ENCODE measurements around the gene KRT222.

Gene KRT222

GRCh38 chr17:40664582-40665333, at the start of gene KRT222:
KRT222 (minus strand) TSS chr17:40665177; CDS start chr17:40665099, 78 bp downstream.
- DNase-seq, result no peak

- DNase-seq, result no peak
Measured at GRCh38 chr17:40714473-40714872, 49.5 kb upstream of the KRT222 start.

GRCh38 chr17:40707745-40708144, 42.8 kb upstream of the KRT222 start:
- no peak for DNase-seq

- no peak for DNase-seq
Measured at GRCh38 chr17:40705584-40705983, 40.6 kb upstream of the KRT222 start.

GRCh38 chr17:40703652-40704051, 38.7 kb upstream of the KRT222 start, which contains the start of gene KRT24:
KRT24 (minus strand) TSS chr17:40703752; CDS start chr17:40703693, 59 bp downstream.
- no peak for DNase-seq

- no peak for DNase-seq
Measured at GRCh38 chr17:40702271-40702670, 37.3 kb upstream of the KRT222 start.

GRCh38 chr17:40699853-40700252, 34.9 kb upstream of the KRT222 start:
- DNase-seq, result no peak

- DNase-seq, result no peak
Measured at GRCh38 chr17:40699371-40699770, 34.4 kb upstream of the KRT222 start.

- DNase-seq, result no peak
Measured at GRCh38 chr17:40697297-40697696, 32.3 kb upstream of the KRT222 start.

GRCh38 chr17:40696651-40697072, 31.7 kb upstream of the KRT222 start:
- DNase-seq, result no peak

GRCh38 chr17:40695874-40696472, 31.0 kb upstream of the KRT222 start:
- DNase-seq, result no peak

GRCh38 chr17:40694584-40694983, 29.6 kb upstream of the KRT222 start:
- DNase-seq, result no peak

GRCh38 chr17:40687106-40687505, 22.1 kb upstream of the KRT222 start:
- no peak for DNase-seq

- no peak for DNase-seq
Measured at GRCh38 chr17:40686192-40686591, 21.2 kb upstream of the KRT222 start.

- DNase-seq, result no peak
Measured at GRCh38 chr17:40680998-40681397, 16.0 kb upstream of the KRT222 start.

GRCh38 chr17:40679523-40679907, 14.5 kb upstream of the KRT222 start:
- DNase-seq, result no peak

- no peak for DNase-seq
Measured at GRCh38 chr17:40678902-40679522, 14.0 kb upstream of the KRT222 start.

- no peak for DNase-seq
Measured at GRCh38 chr17:40675905-40676304, 10.9 kb upstream of the KRT222 start.

- no peak for DNase-seq
Measured at GRCh38 chr17:40672654-40673053, 7.7 kb upstream of the KRT222 start.

GRCh38 chr17:40671282-40671681, 6.3 kb upstream of the KRT222 start:
- DNase-seq, result no peak

- no peak for DNase-seq
Measured at GRCh38 chr17:40666331-40666730, 1.4 kb upstream of the KRT222 start.

- DNase-seq, result no peak
Measured at GRCh38 chr17:40663252-40663651, 1.7 kb downstream of the KRT222 start.

GRCh38 chr17:40659911-40660310, 5.1 kb downstream of the KRT222 start:
- DNase-seq, result no peak

GRCh38 chr17:40658396-40658795, 6.6 kb downstream of the KRT222 start:
- no peak for DNase-seq

All from stimulated activated CD8-positive, alpha-beta memory T cell treated with anti-CD3 and anti-CD28 coated beads, Interleukin-4, amount 100 ng/mL, for 48 hours (primary cell).